T-helper 1 cell treated with Interleukin-12 subunit alpha and Interleukin-12 subunit beta and Interleukin-4 antibody, amounts not matched to agents 30 μg/mL and 1 μg/mL, for 36 hours (primary cell): ENCODE data around the gene AKAP10.
"Not testable (repeated sequence)": the region's sequence is repeated elsewhere in the genome, so short reads cannot be mapped to it uniquely, and the experiment has no call there.

Experiments used
- H3K27ac Mint-ChIP-seq: one replicate; pipeline ENCODE4 v1.8.0; 2021; ENCODE audit warnings: mild to moderate bottlenecking, mixed read lengths
- H3K27me3 Mint-ChIP-seq: one replicate; pipeline ENCODE4 v1.8.0; 2021; ENCODE audit warnings: low read depth, mixed read lengths
- H3K36me3 Mint-ChIP-seq: one replicate; pipeline ENCODE4 v1.8.0; 2021; ENCODE audit warnings: low read depth, mixed read lengths
- H3K4me1 Mint-ChIP-seq: one replicate; pipeline ENCODE4 v1.8.0; 2021; ENCODE audit warnings: low read depth, mixed read lengths
- H3K4me3 Mint-ChIP-seq: one replicate; pipeline ENCODE4 v1.8.0; 2021; ENCODE audit warnings: mild to moderate bottlenecking, moderate library complexity, mixed read lengths
- H3K9me3 Mint-ChIP-seq: one replicate; pipeline ENCODE4 v1.8.0; 2021; ENCODE audit warnings: mixed read lengths

Gene AKAP10

DNA sequence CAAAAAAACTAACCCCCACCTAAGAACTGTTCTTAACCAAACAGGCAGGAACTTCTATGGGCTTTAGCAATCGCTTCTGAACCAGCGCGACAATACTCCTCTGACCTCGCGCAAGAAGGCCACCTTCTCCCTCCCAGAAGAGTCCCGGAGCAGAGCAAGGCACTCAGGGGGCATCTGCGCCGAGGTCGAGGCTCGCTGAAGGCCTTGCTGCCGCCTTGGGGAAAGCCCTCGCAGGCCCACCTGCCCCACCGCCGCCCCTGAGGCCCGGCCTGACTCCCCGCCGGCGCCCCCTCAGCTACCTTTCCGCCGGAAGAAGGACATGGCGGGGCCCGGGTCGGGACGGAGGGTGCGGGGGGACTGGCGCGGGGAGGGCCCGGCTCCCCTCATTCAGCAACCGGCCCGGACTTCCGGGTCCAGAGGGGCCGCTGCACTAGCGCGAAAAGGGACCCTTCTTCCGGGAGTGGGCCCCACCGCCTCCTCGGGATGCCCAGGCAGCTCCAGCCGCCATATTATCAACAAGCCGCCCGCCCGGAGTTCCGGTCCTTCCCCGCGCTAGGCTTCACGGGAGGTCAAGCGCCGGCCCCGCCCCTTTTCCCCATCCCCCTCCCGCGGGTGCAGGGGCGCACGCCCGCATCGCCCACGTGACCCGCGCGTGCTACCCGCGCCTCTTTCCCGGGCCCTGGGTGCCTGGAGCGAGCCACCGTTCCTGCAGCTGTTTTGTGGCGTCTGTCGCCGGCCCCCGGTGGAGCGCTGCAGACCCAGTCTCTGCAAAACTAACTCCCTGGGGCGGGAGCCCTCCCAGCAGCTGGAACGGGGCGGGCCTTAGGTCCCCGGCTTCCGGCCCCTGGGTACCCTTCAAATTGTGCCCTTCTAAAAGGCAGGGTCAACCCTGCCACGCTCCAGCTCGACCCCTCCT is at the start of gene AKAP10:
TSS of gene AKAP10 (minus strand) at position 536 of the 916 bp plus-strand sequence. CDS start at position 387, 149 bp downstream.
- H3K4me3 Mint-ChIP-seq, result peak within 1 kb of the TSS; percentile 96
- no peaks in the 10 kb centered on the region for H3K27me3 Mint-ChIP-seq
- peaks cover 7% of the 10 kb centered on the region for H3K9me3 Mint-ChIP-seq
- H3K36me3 Mint-ChIP-seq, result peaks cover 14% of the 10 kb centered on the region
- peaks cover 25% of the 10 kb centered on the region for H3K4me1 Mint-ChIP-seq
- H3K27ac Mint-ChIP-seq, result peak within 1 kb of the TSS; percentile 99

DNA sequence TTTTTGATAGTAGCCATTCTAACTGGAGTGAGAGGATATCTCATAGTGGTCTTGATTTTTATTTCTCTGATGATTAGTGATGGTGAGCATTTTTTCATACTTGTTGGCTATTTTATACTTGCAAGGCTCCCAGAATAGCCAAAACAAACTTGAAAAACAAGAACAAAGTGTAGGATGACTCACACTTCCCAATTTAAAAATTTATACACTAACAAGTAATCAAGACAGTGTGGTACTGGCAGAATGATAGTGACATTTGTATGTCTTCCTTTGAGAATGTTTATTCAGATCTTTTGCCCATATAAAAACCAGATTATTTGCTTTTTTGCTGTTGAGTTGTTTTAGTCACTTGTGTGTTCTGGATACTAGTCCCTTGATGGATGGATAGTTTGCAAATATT is 49.3 kb upstream of the AKAP10 start:
- H3K4me3 Mint-ChIP-seq, result no peak overlapping the region
- peaks cover 27% of the 10 kb centered on the region for H3K27me3 Mint-ChIP-seq
- no peaks in the 10 kb centered on the region for H3K4me1 Mint-ChIP-seq
- no peaks in the 10 kb centered on the region for H3K9me3 Mint-ChIP-seq
- no peak overlapping the region for H3K27ac Mint-ChIP-seq
- H3K36me3 Mint-ChIP-seq, result no peaks in the 10 kb centered on the region

- Mint-ChIP-seq H3K27me3 (peaks cover 20% of the 10 kb centered on the region), H3K27ac (no peak overlapping the region), H3K9me3 (no peaks in the 10 kb centered on the region), H3K4me1 (no peaks in the 10 kb centered on the region), H3K4me3 (no peak overlapping the region), H3K36me3 (no peaks in the 10 kb centered on the region)
Observed at GRCh38 chr17:20022701-20023100, 45.1 kb upstream of the AKAP10 start.

DNA sequence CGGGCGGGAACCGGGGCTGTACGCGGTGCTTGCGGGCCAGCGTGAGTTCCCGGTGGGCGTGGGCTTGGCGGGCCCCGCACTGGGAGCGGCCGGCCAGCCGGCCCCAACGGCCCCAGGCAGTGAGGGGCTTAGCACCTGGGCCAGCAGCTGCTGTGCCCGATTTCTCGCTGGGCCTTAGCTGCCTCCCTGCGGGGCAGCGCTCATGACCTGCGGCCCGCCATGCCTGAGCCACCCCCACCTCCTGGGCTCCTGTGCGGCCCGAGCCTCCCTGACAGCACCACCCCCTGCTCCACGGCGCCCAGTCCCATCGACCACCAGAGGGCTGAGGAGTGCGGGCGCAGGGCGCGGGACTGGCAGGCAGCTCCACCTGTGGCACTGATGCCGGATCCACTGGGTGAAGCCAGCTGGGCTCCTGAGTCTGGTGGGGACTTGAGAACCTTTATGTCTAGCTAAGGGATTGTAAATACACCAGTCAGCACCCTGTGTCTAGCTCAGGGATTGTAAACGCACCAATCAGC is 38.9 kb upstream of the AKAP10 start:
- not testable (repeated sequence) for H3K4me1 Mint-ChIP-seq, H3K9me3 Mint-ChIP-seq, H3K4me3 Mint-ChIP-seq, H3K36me3 Mint-ChIP-seq, H3K27ac Mint-ChIP-seq
- peaks cover 39% of the 10 kb centered on the region for H3K27me3 Mint-ChIP-seq

- H3K27me3 Mint-ChIP-seq, result peaks cover 66% of the 10 kb centered on the region
- H3K9me3 Mint-ChIP-seq, result no peaks in the 10 kb centered on the region
- H3K36me3 Mint-ChIP-seq, result no peaks in the 10 kb centered on the region
- no peak overlapping the region for H3K4me3 Mint-ChIP-seq
- peaks cover 17% of the 10 kb centered on the region for H3K4me1 Mint-ChIP-seq
- H3K27ac Mint-ChIP-seq, result no peak overlapping the region
Observed at GRCh38 chr17:20012017-20012536, 34.4 kb upstream of the AKAP10 start.

DNA sequence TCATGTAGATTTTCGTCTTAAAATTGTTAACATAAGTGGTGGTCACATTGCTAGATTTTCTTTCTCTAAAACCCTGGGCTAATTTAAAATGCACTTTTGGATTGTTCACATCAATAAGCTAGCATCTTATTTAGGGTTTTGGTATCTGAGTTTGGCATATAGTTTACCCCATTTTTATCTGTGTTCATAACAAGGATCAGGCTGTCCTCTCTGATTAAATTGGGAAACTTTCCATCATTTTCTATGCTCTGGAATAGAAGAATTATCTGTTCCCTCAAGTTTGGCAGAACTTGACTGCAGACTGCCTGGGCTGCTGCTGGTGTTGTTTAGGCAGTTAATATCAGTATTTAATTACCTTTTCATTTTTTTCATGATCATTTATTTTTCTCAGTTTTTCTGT is 33.3 kb upstream of the AKAP10 start:
- no peak overlapping the region for H3K27ac Mint-ChIP-seq
- no peaks in the 10 kb centered on the region for H3K9me3 Mint-ChIP-seq
- peaks cover 77% of the 10 kb centered on the region for H3K27me3 Mint-ChIP-seq
- peak overlapping the region; percentile 49 for H3K4me3 Mint-ChIP-seq
- H3K36me3 Mint-ChIP-seq, result no peaks in the 10 kb centered on the region
- peaks cover 17% of the 10 kb centered on the region for H3K4me1 Mint-ChIP-seq

- H3K4me3 Mint-ChIP-seq, result peak overlapping the region; percentile 49
- H3K4me1 Mint-ChIP-seq, result peaks cover 17% of the 10 kb centered on the region
- H3K27me3 Mint-ChIP-seq, result peaks cover 77% of the 10 kb centered on the region
- H3K9me3 Mint-ChIP-seq, result no peaks in the 10 kb centered on the region
- no peaks in the 10 kb centered on the region for H3K36me3 Mint-ChIP-seq
- H3K27ac Mint-ChIP-seq, result no peak overlapping the region
Observed at GRCh38 chr17:20010099-20010863, 32.7 kb upstream of the AKAP10 start.

DNA sequence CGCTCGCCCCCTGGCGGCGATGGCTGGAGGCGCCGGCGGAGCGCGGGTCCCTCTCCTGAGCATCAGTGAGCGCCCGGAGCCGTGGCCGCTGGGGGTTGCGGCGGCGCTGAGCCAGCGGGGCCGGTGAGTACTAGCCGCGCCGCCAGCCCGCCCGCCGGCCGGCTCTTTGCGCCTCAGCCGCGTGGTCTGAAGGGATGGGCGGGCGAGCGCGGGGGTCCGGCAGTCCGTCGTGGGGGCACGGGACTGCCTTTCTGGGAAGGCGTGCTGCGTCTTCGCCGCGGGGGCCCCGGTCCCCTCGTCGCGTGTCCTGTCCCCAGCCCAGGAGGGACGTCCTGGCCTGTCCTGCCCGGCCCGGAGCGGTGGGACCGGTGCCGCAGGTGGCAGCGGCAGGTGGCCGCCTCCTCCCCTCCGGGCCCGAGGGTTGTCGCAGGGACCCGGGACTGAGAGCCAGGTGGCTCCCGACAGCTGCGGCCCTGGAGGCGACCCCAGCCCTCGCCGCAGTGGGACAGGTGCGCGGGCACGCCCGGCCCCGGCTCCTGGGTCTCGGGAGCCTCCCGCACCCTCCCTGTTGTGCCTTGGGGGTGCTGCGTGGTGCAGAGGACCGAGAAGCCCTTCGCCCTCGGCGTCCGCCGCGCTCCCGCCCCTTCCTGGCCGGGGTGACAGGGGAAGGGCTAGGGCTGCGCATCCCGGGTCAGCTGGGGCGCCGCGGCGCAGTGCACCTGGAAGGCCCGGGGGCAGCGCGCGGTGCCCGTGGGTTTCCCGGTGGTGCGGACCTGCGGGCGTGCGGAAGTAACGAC is 31.9 kb upstream of the AKAP10 start, which contains the start of gene SPECC1:
TSS of gene SPECC1 (plus strand) at position 58 of the 797 bp plus-strand sequence. CDS start 87,293 bp downstream, outside the sequence.
- Mint-ChIP-seq H3K9me3 (no peaks in the 10 kb centered on the region), H3K4me3 (peak within 1 kb of the TSS; percentile 89), H3K27me3 (peaks cover 78% of the 10 kb centered on the region), H3K27ac (no peak within 1 kb of the TSS), H3K36me3 (no peaks in the 10 kb centered on the region), H3K4me1 (peaks cover 17% of the 10 kb centered on the region)

DNA sequence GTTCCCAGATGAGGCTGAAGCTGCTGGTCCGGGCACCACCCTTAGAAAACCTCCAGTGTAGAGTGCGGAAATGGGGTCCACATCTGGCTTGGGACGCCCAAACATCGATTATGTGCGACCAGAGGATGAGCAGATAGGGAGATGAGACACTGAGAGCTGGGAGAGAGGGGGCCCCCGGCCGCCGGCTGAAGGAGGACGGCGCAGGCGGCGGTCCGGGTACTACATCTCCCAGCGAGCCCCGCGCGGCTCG is 31.3 kb upstream of the AKAP10 start:
- Mint-ChIP-seq H3K4me3 (peak overlapping the region; percentile 89), H3K36me3 (no peaks in the 10 kb centered on the region), H3K4me1 (peaks cover 17% of the 10 kb centered on the region), H3K27me3 (peaks cover 73% of the 10 kb centered on the region), H3K9me3 (no peaks in the 10 kb centered on the region), H3K27ac (no peak overlapping the region)

DNA sequence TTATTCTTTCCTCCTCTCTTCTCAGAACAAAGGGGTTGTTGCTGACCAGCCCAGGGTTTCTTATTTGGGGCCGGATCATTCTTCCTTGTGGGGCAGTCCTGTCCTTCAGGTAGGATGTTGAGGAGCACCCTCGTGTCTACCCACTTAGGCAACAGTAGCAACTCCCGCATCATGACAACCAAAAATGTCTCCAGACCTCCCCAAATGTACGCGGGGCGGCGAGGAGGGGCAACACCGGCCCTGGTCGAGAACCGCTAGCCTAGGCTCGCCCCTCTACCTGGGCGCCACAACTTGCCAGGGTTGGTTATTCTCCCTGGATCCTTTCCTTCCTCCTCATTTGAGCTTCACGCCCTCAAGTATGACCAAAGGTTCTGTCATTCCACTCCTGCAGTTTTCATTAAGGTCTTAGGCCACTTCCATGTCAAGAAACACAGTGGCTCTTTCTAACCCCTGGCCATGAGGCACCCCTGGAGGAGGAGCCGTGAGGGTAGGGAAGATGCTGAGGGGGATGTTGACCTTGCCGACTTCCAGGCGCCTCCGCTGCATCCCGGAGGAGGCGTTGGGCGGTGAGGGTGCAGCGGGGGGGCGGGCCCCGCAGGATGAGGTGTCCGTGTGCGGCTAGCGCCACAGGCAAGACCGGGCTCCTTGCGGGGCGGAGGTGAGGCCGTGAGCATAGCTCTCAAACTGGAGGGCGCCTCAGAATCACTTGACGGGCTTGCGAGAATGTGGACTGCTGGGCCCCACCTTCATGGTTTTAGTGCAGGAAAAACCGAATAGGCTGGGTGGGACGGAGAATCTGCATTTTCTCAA is 30.8 kb upstream of the AKAP10 start:
- peaks cover 67% of the 10 kb centered on the region for H3K27me3 Mint-ChIP-seq
- peaks cover 17% of the 10 kb centered on the region for H3K4me1 Mint-ChIP-seq
- H3K9me3 Mint-ChIP-seq, result no peaks in the 10 kb centered on the region
- H3K27ac Mint-ChIP-seq, result no peak overlapping the region
- no peaks in the 10 kb centered on the region for H3K36me3 Mint-ChIP-seq
- H3K4me3 Mint-ChIP-seq, result peak overlapping the region; percentile 89

- Mint-ChIP-seq H3K36me3 (no peaks in the 10 kb centered on the region), H3K4me1 (peaks cover 3% of the 10 kb centered on the region), H3K27me3 (peaks cover 14% of the 10 kb centered on the region), H3K4me3 (no peak overlapping the region), H3K27ac (no peak overlapping the region), H3K9me3 (no peaks in the 10 kb centered on the region)
Observed at GRCh38 chr17:19996502-19996901, 18.9 kb upstream of the AKAP10 start.

DNA sequence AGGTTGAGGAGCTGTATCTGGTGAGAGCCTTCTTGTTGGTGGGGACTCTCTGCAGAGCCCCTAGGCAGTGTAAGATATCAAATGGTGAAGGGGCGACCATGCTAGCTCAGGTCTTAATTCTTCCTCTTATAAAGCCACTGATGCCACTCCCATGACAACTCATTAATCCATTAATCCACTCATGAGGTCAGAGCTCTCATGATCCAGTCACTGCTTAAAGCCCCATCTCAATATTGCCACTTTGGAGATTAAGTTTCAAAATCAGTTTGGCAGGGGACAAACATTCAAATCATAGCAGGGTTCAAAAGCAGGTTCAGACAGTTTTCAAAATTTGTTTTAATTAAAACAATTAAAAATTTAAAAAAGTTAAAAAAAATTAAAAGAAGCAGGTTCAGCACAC is 18.5 kb upstream of the AKAP10 start:
- Mint-ChIP-seq H3K4me3 (no peak overlapping the region), H3K9me3 (no peaks in the 10 kb centered on the region), H3K4me1 (peaks cover 3% of the 10 kb centered on the region), H3K36me3 (no peaks in the 10 kb centered on the region), H3K27ac (no peak overlapping the region), H3K27me3 (peaks cover 17% of the 10 kb centered on the region)

GRCh38 chr17:19992803-19993713 is 15.4 kb upstream of the AKAP10 start:
- Mint-ChIP-seq H3K4me3 (no peak overlapping the region), H3K27ac (no peak overlapping the region)

More at GRCh38 chr17:19992803-19993713, 15.4 kb upstream of the AKAP10 start:
- Mint-ChIP-seq H3K4me1 (peaks cover 3% of the 10 kb centered on the region), H3K9me3 (no peaks in the 10 kb centered on the region), H3K27me3 (peaks cover 18% of the 10 kb centered on the region), H3K36me3 (no peaks in the 10 kb centered on the region)
